A549 (cell line): Measurements from ENCODE around the gene USP49. TPM values are rescaled to one million over a fixed set of nuclear protein-coding genes. Genes with fewer than 3 reads are reported as not detected.

Source experiments
- ATAC-seq, 2 experiments: fragments of 200-7000 bp in 1 of 2; fragments of >200 bp in 1 of 2; cut with Nextera tagmentation in 1 of 2; cut with Tn5 transposase in 1 of 2; 3 replicates each; pipeline versions ENCODE4 v1.8.0 to v1.9.1; 2018 to 2020; ENCODE audit warnings: mild to moderate bottlenecking in 1 of 2, moderate library complexity in 1 of 2
- CTCF ChIA-PET: fragments of 300-600 bp; sonication (Branson Sonifier 250); formaldehyde crosslinking; extraction: SDS; loops from one replicate; lab custom pipeline; 2021; ENCODE audit warnings: antibody characterized with exemption, inconsistent platforms; lab: Yijun Ruan, JAX
- POLR2A ChIA-PET: fragments of 350-600 bp; formaldehyde crosslinking; extraction: SDS; loops from one replicate; lab custom pipeline; 2021; ENCODE audit warnings: antibody characterized with exemption, inconsistent platforms; lab: Yijun Ruan, JAX
- DNase-seq, 2 experiments: peaks; one replicate each; pipeline versions ENCODE4 v3.0.0 to v3.0.0-alpha.2; 2011 to 2016; ENCODE audit warnings: low read depth in 1 of 2, low spot score in 1 of 2
- FAIRE-seq: peaks from 2 replicates; lab custom pipeline; 2011; peaks lifted over from hg19 to GRCh38; lab: Jason Lieb, UNC
- H3K27ac ChIP-seq, 2 experiments: fragments of >200 bp; sonication (Bioruptor Twin); formaldehyde crosslinking; 3 replicates each; pipeline ENCODE4 v1.5.1; 2016 to 2017
- H3K4me1 ChIP-seq: fragments of >200 bp; sonication (Bioruptor Twin); formaldehyde crosslinking; 3 replicates; pipeline ENCODE4 v1.6.1; 2016
- H3K4me2 ChIP-seq: fragments of >200 bp; sonication (Bioruptor Twin); formaldehyde crosslinking; 3 replicates; pipeline ENCODE4 v1.6.1; 2016
- H3K4me3 ChIP-seq: fragments of >200 bp; sonication (Bioruptor Twin); formaldehyde crosslinking; 3 replicates; pipeline ENCODE4 v1.5.1; 2016
- H3K9me3 ChIP-seq: fragments of >200 bp; sonication (Bioruptor Twin); formaldehyde crosslinking; 3 replicates; pipeline ENCODE4 v1.6.1; 2016
- BHLHE40 ChIP-seq: IDR thresholded peaks from 2 replicates; pipeline ENCODE4 v1.6.1; 2012; ENCODE audit warnings: low read depth, low read length, inconsistent platforms
- CBX2 ChIP-seq: fragments of 200-600 bp; sonication (generic); IDR thresholded peaks from 2 replicates; pipeline ENCODE4 v1.6.1; 2016; ENCODE audit warnings: low read depth, mild to moderate bottlenecking, borderline replicate concordance
- CBX8 ChIP-seq: fragments of 200-600 bp; sonication (generic); IDR thresholded peaks from 2 replicates; pipeline ENCODE4 v1.6.1; 2016
- CHD2 ChIP-seq: fragments of 150-350 bp; IDR thresholded peaks from 2 replicates; pipeline ENCODE4 v1.6.1; 2014; ENCODE audit warnings: low read length; ENCODE audit not compliant: partially characterized antibody
- CHD4 ChIP-seq: fragments of 200-600 bp; sonication (generic); IDR thresholded peaks from 2 replicates; pipeline ENCODE4 v1.6.1; 2016; ENCODE audit warnings: antibody characterized with exemption, mild to moderate bottlenecking, borderline replicate concordance
- CTCF ChIP-seq: fragments of >200 bp; sonication (Bioruptor Twin); formaldehyde crosslinking; IDR thresholded peaks from 3 replicates; pipeline ENCODE4 v1.5.1; 2016
- EHF ChIP-seq: fragments of 250-450 bp; sonication (Bioruptor Pico); IDR thresholded peaks from 2 replicates; pipeline ENCODE4 v1.5.0; 2020; ENCODE audit warnings: mild to moderate bottlenecking
- EHMT2 ChIP-seq: fragments of 200-600 bp; sonication (generic); IDR thresholded peaks from 2 replicates; pipeline ENCODE4 v1.6.1; 2016; ENCODE audit warnings: antibody characterized with exemption, low read depth, mild to moderate bottlenecking, moderate library complexity
- EP300 ChIP-seq, 2 experiments: fragments of >200 bp; sonication (Bioruptor Twin); formaldehyde crosslinking; IDR thresholded peaks; 2 replicates in 1 of 2; 3 replicates in 1 of 2; pipeline ENCODE4 v1.6.1; 2016 to 2017
- ESRRA ChIP-seq: fragments of 150-350 bp; IDR thresholded peaks from 2 replicates; pipeline ENCODE4 v1.6.1; 2014; ENCODE audit warnings: mild to moderate bottlenecking, low read length, borderline replicate concordance
- FOSB ChIP-seq: fragments of 250-450 bp; sonication (Bioruptor Pico); IDR thresholded peaks from 2 replicates; pipeline ENCODE4 v1.5.0; 2020; ENCODE audit warnings: mild to moderate bottlenecking, moderate library complexity
- FOXS1 ChIP-seq: fragments of 250-450 bp; sonication (Bioruptor Pico); IDR thresholded peaks from 2 replicates; pipeline ENCODE4 v1.5.0; 2020; ENCODE audit warnings: mild to moderate bottlenecking, moderate library complexity
- HEYL ChIP-seq: fragments of 250-450 bp; sonication (Bioruptor Pico); IDR thresholded peaks from 2 replicates; pipeline ENCODE4 v1.8.0; 2021; ENCODE audit warnings: mild to moderate bottlenecking, moderate library complexity
- JUNB ChIP-seq: fragments of >200 bp; sonication (Bioruptor Twin); formaldehyde crosslinking; IDR thresholded peaks from 2 replicates; pipeline ENCODE4 v1.6.1; 2016
- MAX ChIP-seq: IDR thresholded peaks from 2 replicates; pipeline ENCODE4 v1.6.1; 2012
- MYC ChIP-seq: IDR thresholded peaks from 2 replicates; pipeline ENCODE4 v1.6.1; 2012; ENCODE audit warnings: mild to moderate bottlenecking, inconsistent platforms, low read length, improper control_type of control experiment, borderline replicate concordance
- NFE2L2 ChIP-seq: fragments of 150-350 bp; conservative IDR thresholded peaks from 2 replicates; pipeline ENCODE4 v1.6.1; 2014; ENCODE audit warnings: low read length
- NPAS2 ChIP-seq: fragments of 250-450 bp; sonication (Bioruptor Pico); IDR thresholded peaks from 2 replicates; pipeline ENCODE4 v1.8.0; 2022; ENCODE audit warnings: mild to moderate bottlenecking, moderate library complexity, borderline replicate concordance
- NR3C1 ChIP-seq: fragments of >200 bp; sonication (Bioruptor Twin); formaldehyde crosslinking; IDR thresholded peaks from 3 replicates; pipeline ENCODE4 v1.6.1; 2017
- PHF8 ChIP-seq: fragments of 200-600 bp; sonication (generic); IDR thresholded peaks from 2 replicates; pipeline ENCODE4 v1.6.1; 2016; ENCODE audit warnings: low read depth, mild to moderate bottlenecking, antibody characterized with exemption, moderate library complexity, borderline replicate concordance
- POLR2AphosphoS2 ChIP-seq: conservative IDR thresholded peaks from 2 replicates; pipeline ENCODE4 v1.6.1; 2012; ENCODE audit warnings: low read length, improper control_type of control experiment, inconsistent platforms
- RNF2 ChIP-seq: fragments of 200-600 bp; sonication (generic); IDR thresholded peaks from 2 replicates; pipeline ENCODE4 v1.6.1; 2016; ENCODE audit warnings: low read depth, mild to moderate bottlenecking, antibody characterized with exemption, moderate library complexity, borderline replicate concordance
- SMC3 ChIP-seq: fragments of >200 bp; sonication (Bioruptor Twin); formaldehyde crosslinking; IDR thresholded peaks from 3 replicates; pipeline ENCODE4 v1.6.1; 2018; ENCODE audit warnings: inconsistent platforms
- SREBF2 ChIP-seq: fragments of 450-650 bp; IDR thresholded peaks from 2 replicates; pipeline ENCODE4 v1.6.1; 2014; ENCODE audit warnings: mild to moderate bottlenecking, moderate library complexity
- TFCP2L1 ChIP-seq: fragments of 250-450 bp; sonication (Bioruptor Pico); IDR thresholded peaks from 2 replicates; pipeline ENCODE4 v1.5.0; 2021; ENCODE audit warnings: mild to moderate bottlenecking
- ZC3H11A ChIP-seq: fragments of 450-650 bp; IDR thresholded peaks from 2 replicates; pipeline ENCODE4 v1.6.1; 2014; ENCODE audit warnings: antibody characterized with exemption, mild to moderate bottlenecking
- WGBS: methylation state at CpG from one replicate; pipeline ENCODE4 v1.1.6; 2017; ENCODE audit errors: missing lambda C conversion rate; 5-methylcytosine and 5-hydroxymethylcytosine counted together
- polyA plus RNA-seq, 4 experiments: library from polyadenylated mRNA; depleted of rRNA in 3 of 4; stranded (reverse); fragments of >200 nt; fragmentation: RNase III in 1 of 4; extraction: RNeasy Plus Mini Kit Qiagen cat#74134 plus additional on column Dnase treatment in 1 of 4; gene quantifications; 2 replicates in 3 of 4; 3 replicates in 1 of 4; pipeline ENCODE4 v1.2.3, GENCODE V29; 2011 to 2017
- TF ChIP-seq, protein P1 (sequence below): fragments of >200 bp; sonication (Bioruptor Twin); formaldehyde crosslinking; IDR thresholded peaks from 2 replicates; pipeline ENCODE4 v1.6.1; 2016
- TF ChIP-seq, protein P2 (sequence below): fragments of 250-450 bp; sonication (Bioruptor Pico); IDR thresholded peaks from 2 replicates; pipeline ENCODE4 v1.5.0; 2020; ENCODE audit warnings: low read depth, mild to moderate bottlenecking, moderate library complexity
- TF ChIP-seq, protein P3 (sequence below): fragments of >200 bp; sonication (Bioruptor Twin); formaldehyde crosslinking; IDR thresholded peaks from 3 replicates; pipeline ENCODE4 v1.6.1; 2016

The USP49 gene
- polyA plus RNA-seq, 2 of the 4 experiments (the other 2 are of a cell fraction) = 2.9 to 4.3 TPM

DNA sequence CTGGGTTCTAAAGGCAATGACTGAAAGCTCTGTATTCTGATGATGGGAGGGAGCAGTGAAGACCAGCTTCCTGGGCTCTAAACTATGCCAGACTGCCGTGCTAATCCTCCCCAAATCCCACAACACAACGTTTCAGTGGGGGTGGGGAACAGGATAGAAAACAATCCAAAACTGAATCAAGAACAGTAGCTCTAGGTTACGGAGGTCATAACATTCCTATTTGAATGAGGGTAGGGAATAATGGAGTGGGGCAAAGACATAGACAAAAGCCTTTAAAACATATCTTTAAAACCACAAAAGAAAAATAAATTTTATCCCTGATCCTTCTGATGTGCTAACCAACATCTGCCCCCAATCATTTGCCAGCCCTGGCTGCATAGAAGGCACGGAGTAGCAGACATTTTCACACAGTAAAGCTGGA lies 7.8 kb downstream of the USP49 start:
- peaks cover 2% of the 10 kb centered on the region; the same call in 1 of the 3 replicates for H3K4me1 ChIP-seq
- H3K4me3 ChIP-seq = no peak overlapping the region
- ChIA-PET CTCF (interaction anchor here (1.4 to 1.7 kb wide), 3 partner anchors 8 to 157 kb away, joined by 3 to 4 read pairs (median 4); partner anchors contain the start of genes BYSL and MED20), POLR2A (no interaction called here)
- FAIRE-seq (no peak), ATAC-seq (no peak), DNase-seq (no peak)
- no peak overlapping the region for H3K4me2 ChIP-seq
- WGBS = 70% methylated on average over 4 of the region's 4 CpGs
- no peaks in the 10 kb centered on the region for H3K9me3 ChIP-seq
- TF ChIP-seq NPAS2 (CRISPR knock-in tag) (no peak), HEYL (CRISPR knock-in tag) (no peak), FOXS1 (no peak), JUNB (no peak), MAX (no peak), SREBF2 (no peak), TFCP2L1 (CRISPR knock-in tag) (no peak), ZC3H11A (no peak), RNF2 (no peak), EHF (CRISPR knock-in tag) (no peak), CTCF (no peak), CHD2 (no peak), BHLHE40 (no peak), MYC (no peak), EHMT2 (no peak), POLR2AphosphoS2 (no peak)
- TF ChIP-seq, protein P1, sequence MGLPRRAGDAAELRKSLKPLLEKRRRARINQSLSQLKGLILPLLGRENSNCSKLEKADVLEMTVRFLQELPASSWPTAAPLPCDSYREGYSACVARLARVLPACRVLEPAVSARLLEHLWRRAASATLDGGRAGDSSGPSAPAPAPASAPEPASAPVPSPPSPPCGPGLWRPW = no peak
- no peak overlapping the region for H3K27ac ChIP-seq

DNA sequence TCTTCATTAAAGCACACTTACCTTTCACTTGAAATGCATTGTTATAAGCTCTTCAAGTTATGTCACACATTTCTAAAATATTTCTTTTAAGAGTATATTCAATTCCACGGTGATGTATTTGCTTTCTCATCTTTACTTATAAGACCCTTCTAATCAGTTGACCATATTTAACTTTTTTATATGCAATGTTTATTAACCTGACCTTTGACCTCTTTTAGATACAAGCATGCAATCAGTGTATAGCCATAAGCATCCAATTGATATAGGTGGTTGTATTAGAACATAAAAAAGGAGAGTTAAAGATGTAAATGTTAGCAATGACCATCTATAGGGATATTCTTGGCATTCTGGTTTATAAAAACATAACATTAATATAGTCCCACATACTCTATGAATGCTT lies 9.2 kb downstream of the USP49 start:
- TF ChIP-seq BHLHE40 = no peak
- TF ChIP-seq, protein P2, sequence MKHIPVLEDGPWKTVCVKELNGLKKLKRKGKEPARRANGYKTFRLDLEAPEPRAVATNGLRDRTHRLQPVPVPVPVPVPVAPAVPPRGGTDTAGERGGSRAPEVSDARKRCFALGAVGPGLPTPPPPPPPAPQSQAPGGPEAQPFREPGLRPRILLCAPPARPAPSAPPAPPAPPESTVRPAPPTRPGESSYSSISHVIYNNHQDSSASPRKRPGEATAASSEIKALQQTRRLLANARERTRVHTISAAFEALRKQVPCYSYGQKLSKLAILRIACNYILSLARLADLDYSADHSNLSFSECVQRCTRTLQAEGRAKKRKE (CRISPR knock-in tag) = no peak
- TF ChIP-seq CTCF = no peak
- TF ChIP-seq, protein P3, sequence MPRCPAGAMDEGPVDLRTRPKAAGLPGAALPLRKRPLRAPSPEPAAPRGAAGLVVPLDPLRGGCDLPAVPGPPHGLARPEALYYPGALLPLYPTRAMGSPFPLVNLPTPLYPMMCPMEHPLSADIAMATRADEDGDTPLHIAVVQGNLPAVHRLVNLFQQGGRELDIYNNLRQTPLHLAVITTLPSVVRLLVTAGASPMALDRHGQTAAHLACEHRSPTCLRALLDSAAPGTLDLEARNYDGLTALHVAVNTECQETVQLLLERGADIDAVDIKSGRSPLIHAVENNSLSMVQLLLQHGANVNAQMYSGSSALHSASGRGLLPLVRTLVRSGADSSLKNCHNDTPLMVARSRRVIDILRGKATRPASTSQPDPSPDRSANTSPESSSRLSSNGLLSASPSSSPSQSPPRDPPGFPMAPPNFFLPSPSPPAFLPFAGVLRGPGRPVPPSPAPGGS = no peak
- TF ChIP-seq HEYL (CRISPR knock-in tag) = no peak
- TF ChIP-seq SMC3 = no peak
- TF ChIP-seq NR3C1 = no peak
- no peak for TF ChIP-seq NFE2L2
- no peak for TF ChIP-seq EP300 (IDR thresholded peaks at IDR 0.05)
- TF ChIP-seq PHF8 = no peak
- TF ChIP-seq FOSB (CRISPR knock-in tag) = no peak
- no peak for TF ChIP-seq CHD4
- no peak for TF ChIP-seq CBX2
- no peak for TF ChIP-seq ESRRA
- TF ChIP-seq CBX8 = no peak

More for the DNA sequence above, 9.2 kb downstream of the USP49 start:
- Histone ChIP-seq H3K9me3 (no peaks in the 10 kb centered on the region), H3K27ac (no peak overlapping the region), H3K4me2 (no peak overlapping the region), H3K4me1 (no peaks in the 10 kb centered on the region; the same call in 2 of the 3 replicates), H3K4me3 (no peak overlapping the region)
- no peak for DNase-seq
- WGBS = 89% methylated on average over 1 of the region's 1 CpG
- no peak for FAIRE-seq
- ChIA-PET POLR2A (no interaction called here), CTCF (interaction anchor here (1.1 kb wide), 1 partner anchor 9 kb away, joined by 3 read pairs; no protein-coding TSS in a partner anchor)
- no peak for ATAC-seq
